ENCODE measurements around the gene OLAH. TPM values are rescaled to one million over a fixed set of nuclear protein-coding genes. Genes with fewer than 3 reads are reported as not detected.

The OLAH gene
- total and polyA plus RNA-seq, 2 experiments from 2014 or later, result not detected

- no peak for TF ChIP-seq EZH2phosphoT487 (IDR thresholded peaks at IDR 0.05; ENCODE audit: insufficient read depth, low read depth)
- no peak for TF ChIP-seq EZH2 (IDR thresholded peaks at IDR 0.05; ENCODE audit: insufficient read depth, poor library complexity, severe bottlenecking)
- in situ Hi-C loops (cut with MboI), result no loop called here
- H4K20me1 ChIP-seq (ENCODE audit: insufficient read depth), result no peaks in the 10 kb centered on the region
- no peak overlapping the region for H3K4me3 ChIP-seq
- H3K4me1 ChIP-seq (ENCODE audit: insufficient read depth), result no peaks in the 10 kb centered on the region
- H3K4me2 ChIP-seq (ENCODE audit: unreplicated experiment), result no peak overlapping the region
- H3K27ac ChIP-seq, result no peak overlapping the region
- H3K9me2 ChIP-seq (ENCODE audit: insufficient read depth), result no peaks in the 10 kb centered on the region
- DNase-seq, result no peak
- 78 to 83% methylated on average over 11 to 16 of the region's 16 CpGs for WGBS, 2 experiments (ENCODE audit: low coverage in 1 of 2, low lambda C conversion rate in 2 of 2, missing lambda C conversion rate in 2 of 2)
- H3K9me3 ChIP-seq (ENCODE audit: low read depth), result no peaks in the 10 kb centered on the region
- H3K79me2 ChIP-seq (ENCODE audit: insufficient read depth), result peaks cover 3% of the 10 kb centered on the region
- no peak overlapping the region for H2AFZ ChIP-seq
- H3F3A ChIP-seq (ENCODE audit: insufficient read depth), result peaks cover 4% of the 10 kb centered on the region; the same call in 1 of the 2 replicates
- no peaks in the 10 kb centered on the region for H3K36me3 ChIP-seq (ENCODE audit: low read depth)
- H3K27me3 ChIP-seq (replicated peaks; ENCODE audit: insufficient read depth), result no peaks in the 10 kb centered on the region
- no peak overlapping the region for H3K9ac ChIP-seq
Observed at GRCh38 chr10:15092855-15093408, 49.2 kb downstream of the OLAH start.

GRCh38 chr10:15096661-15097010, 52.9 kb downstream of the OLAH start:
- Histone ChIP-seq H3K4me2 (ENCODE audit: unreplicated experiment) (peak overlapping the region; percentile 94), H3K27me3 (replicated peaks; ENCODE audit: insufficient read depth) (no peaks in the 10 kb centered on the region), H3K79me2 (ENCODE audit: insufficient read depth) (peaks cover 41% of the 10 kb centered on the region), H3F3A (ENCODE audit: insufficient read depth) (peaks cover 5% of the 10 kb centered on the region; the same call in 1 of the 2 replicates), H3K27ac (peak overlapping the region; percentile 94), H3K9me3 (ENCODE audit: low read depth) (no peaks in the 10 kb centered on the region), H3K9me2 (ENCODE audit: insufficient read depth) (no peaks in the 10 kb centered on the region), H3K36me3 (ENCODE audit: low read depth) (no peaks in the 10 kb centered on the region), H4K20me1 (ENCODE audit: insufficient read depth) (no peaks in the 10 kb centered on the region), H2AFZ (peak overlapping the region; percentile 100), H3K9ac (peak overlapping the region; percentile 95), H3K4me1 (ENCODE audit: insufficient read depth) (peaks cover 13% of the 10 kb centered on the region), H3K4me3 (peak overlapping the region; percentile 87)
- DNase-seq, result no peak
- TF ChIP-seq EZH2 (IDR thresholded peaks at IDR 0.05; ENCODE audit: insufficient read depth, poor library complexity, severe bottlenecking) (no peak), EZH2phosphoT487 (IDR thresholded peaks at IDR 0.05; ENCODE audit: insufficient read depth, low read depth) (no peak)
- in situ Hi-C loops (cut with MboI), result no loop called here
- 1 to 3% methylated on average over 11 of the region's 11 CpGs for WGBS, 2 experiments (ENCODE audit: low coverage in 1 of 2, low lambda C conversion rate in 2 of 2, missing lambda C conversion rate in 2 of 2)

DNA sequence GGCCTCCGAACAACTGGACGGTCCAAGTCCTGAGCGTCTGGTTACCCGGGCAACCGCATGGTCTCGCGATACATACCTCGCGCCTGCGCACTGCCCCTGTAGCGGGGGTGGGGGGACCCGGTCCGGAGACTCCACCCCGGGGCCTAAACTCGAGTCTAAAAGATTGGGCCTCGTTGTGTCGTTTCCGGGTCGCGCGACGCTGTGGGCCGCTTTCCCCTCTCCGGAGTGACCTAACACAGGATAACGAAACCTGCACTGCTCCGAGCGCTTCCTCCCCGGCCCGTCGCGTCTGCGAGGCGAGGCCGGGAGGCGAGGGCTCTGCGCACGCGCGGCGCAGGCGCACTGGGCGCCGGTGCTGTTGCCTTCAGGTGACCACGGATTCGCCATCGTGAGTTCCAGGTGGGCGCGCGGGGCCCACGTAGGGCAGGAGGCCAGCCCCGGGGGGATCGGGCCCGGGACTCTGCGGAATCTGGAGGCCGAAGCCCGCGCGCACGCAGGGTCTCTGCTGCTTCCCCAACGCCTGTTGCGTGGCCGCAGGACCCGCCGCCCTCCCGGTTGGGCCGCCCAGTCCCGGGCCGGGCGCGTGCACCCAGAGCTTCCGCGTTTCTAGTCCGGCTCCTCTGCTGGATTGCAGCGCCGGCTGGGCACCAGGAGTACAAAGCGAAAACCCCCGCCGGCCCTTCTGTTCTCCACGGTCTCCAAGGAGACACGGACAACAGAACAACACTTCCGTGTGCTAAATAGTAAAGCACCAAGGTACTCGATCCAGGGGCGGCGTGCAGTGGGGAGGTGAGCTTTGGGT, 53.5 kb downstream of the OLAH start, which contains the start of gene RPP38:
Gene RPP38 (plus strand): TSS at position 345 of the 802 bp plus-strand sequence. CDS start 5,960 bp downstream, outside the sequence.
- Histone ChIP-seq H3K27me3 (replicated peaks; ENCODE audit: insufficient read depth) (no peaks in the 10 kb centered on the region), H3K4me2 (ENCODE audit: unreplicated experiment) (peak within 1 kb of the TSS; percentile 94), H4K20me1 (ENCODE audit: insufficient read depth) (no peaks in the 10 kb centered on the region), H3K79me2 (ENCODE audit: insufficient read depth) (peaks cover 46% of the 10 kb centered on the region), H3K4me3 (peak within 1 kb of the TSS; percentile 87), H3K9ac (peak within 1 kb of the TSS; percentile 95), H3F3A (ENCODE audit: insufficient read depth) (peaks cover 5% of the 10 kb centered on the region; the same call in 1 of the 2 replicates), H3K9me3 (ENCODE audit: low read depth) (no peaks in the 10 kb centered on the region), H2AFZ (peak within 1 kb of the TSS; percentile 100), H3K4me1 (ENCODE audit: insufficient read depth) (peaks cover 13% of the 10 kb centered on the region), H3K9me2 (ENCODE audit: insufficient read depth) (no peaks in the 10 kb centered on the region), H3K36me3 (ENCODE audit: low read depth) (peaks cover under 1% of the 10 kb centered on the region; the same call in 1 of the 2 replicates), H3K27ac (peak within 1 kb of the TSS; percentile 94)
- TF ChIP-seq EZH2phosphoT487 (IDR thresholded peaks at IDR 0.05; ENCODE audit: insufficient read depth, low read depth), result no peak
- no peak for TF ChIP-seq EZH2 (IDR thresholded peaks at IDR 0.05; ENCODE audit: insufficient read depth, poor library complexity, severe bottlenecking)
- DNase-seq, result peak; percentile 98
- in situ Hi-C loops (cut with MboI), result no loop called here
- 1% methylated on average over 57 to 69 of the region's 84 CpGs for WGBS, 2 experiments (ENCODE audit: low coverage in 1 of 2, low lambda C conversion rate in 2 of 2, missing lambda C conversion rate in 2 of 2)

- Histone ChIP-seq H3K27ac (no peak overlapping the region), H3F3A (ENCODE audit: insufficient read depth) (peaks cover 13% of the 10 kb centered on the region), H3K9me3 (ENCODE audit: low read depth) (no peaks in the 10 kb centered on the region), H3K36me3 (ENCODE audit: low read depth) (peaks cover 24% of the 10 kb centered on the region), H3K79me2 (ENCODE audit: insufficient read depth) (peaks cover 66% of the 10 kb centered on the region), H3K4me3 (no peak overlapping the region), H3K9me2 (ENCODE audit: insufficient read depth) (no peaks in the 10 kb centered on the region), H4K20me1 (ENCODE audit: insufficient read depth) (no peaks in the 10 kb centered on the region), H3K4me2 (ENCODE audit: unreplicated experiment) (no peak overlapping the region), H3K27me3 (replicated peaks; ENCODE audit: insufficient read depth) (no peaks in the 10 kb centered on the region), H2AFZ (no peak overlapping the region), H3K4me1 (ENCODE audit: insufficient read depth) (peaks cover 13% of the 10 kb centered on the region), H3K9ac (no peak overlapping the region)
- no peak for DNase-seq
- in situ Hi-C loops (cut with MboI), result loop anchor here (25.0 kb wide), 1 partner anchor 588 kb away; no protein-coding TSS in a partner anchor
- TF ChIP-seq EZH2 (IDR thresholded peaks at IDR 0.05; ENCODE audit: insufficient read depth, poor library complexity, severe bottlenecking) (no peak), EZH2phosphoT487 (IDR thresholded peaks at IDR 0.05; ENCODE audit: insufficient read depth, low read depth) (no peak)
- WGBS, 2 experiments (ENCODE audit: low coverage in 1 of 2, low lambda C conversion rate in 2 of 2, missing lambda C conversion rate in 2 of 2), result 93 to 97% methylated on average over 4 of the region's 4 CpGs
Observed at GRCh38 chr10:15099886-15100285, 56.1 kb downstream of the OLAH start.

All from GM23248 (cell line).